Skeletal muscle satellite cell (primary cell): Measurements from ENCODE around the gene MBD3L2.
"Not testable (repeated sequence)": the region's sequence is repeated elsewhere in the genome, so short reads cannot be mapped to it uniquely, and the experiment has no call there.

ENCODE experiments used
- H3K27me3 ChIP-seq: 2 replicates; pipeline ENCODE4 v1.7.0; 2013; ENCODE audit warnings: low read length; ENCODE audit not compliant: control insufficient read depth, insufficient read depth
- H3K36me3 ChIP-seq: 2 replicates; pipeline ENCODE4 v1.7.0; 2013; ENCODE audit warnings: mild to moderate bottlenecking, control low read depth, low read length; ENCODE audit not compliant: insufficient read depth
- H3K4me1 ChIP-seq: 2 replicates; pipeline ENCODE4 v1.7.0; 2013; ENCODE audit warnings: low read length; ENCODE audit not compliant: control insufficient read depth, insufficient read depth
- H3K4me2 ChIP-seq: 2 replicates; pipeline ENCODE4 v1.7.0; 2013; ENCODE audit warnings: mild to moderate bottlenecking, low read length
- H3K4me3 ChIP-seq: 2 replicates; pipeline ENCODE4 v1.7.0; 2013; ENCODE audit warnings: low read length
- H3K9ac ChIP-seq: 2 replicates; pipeline ENCODE4 v1.7.0; 2013; ENCODE audit warnings: mild to moderate bottlenecking, low read depth, low read length, moderate library complexity
- H3K9me3 ChIP-seq: replicated peaks from 2 replicates; pipeline ENCODE4 v1.7.0; 2013; ENCODE audit warnings: mild to moderate bottlenecking, control low read depth, low read length

MBD3L2 gene

DNA sequence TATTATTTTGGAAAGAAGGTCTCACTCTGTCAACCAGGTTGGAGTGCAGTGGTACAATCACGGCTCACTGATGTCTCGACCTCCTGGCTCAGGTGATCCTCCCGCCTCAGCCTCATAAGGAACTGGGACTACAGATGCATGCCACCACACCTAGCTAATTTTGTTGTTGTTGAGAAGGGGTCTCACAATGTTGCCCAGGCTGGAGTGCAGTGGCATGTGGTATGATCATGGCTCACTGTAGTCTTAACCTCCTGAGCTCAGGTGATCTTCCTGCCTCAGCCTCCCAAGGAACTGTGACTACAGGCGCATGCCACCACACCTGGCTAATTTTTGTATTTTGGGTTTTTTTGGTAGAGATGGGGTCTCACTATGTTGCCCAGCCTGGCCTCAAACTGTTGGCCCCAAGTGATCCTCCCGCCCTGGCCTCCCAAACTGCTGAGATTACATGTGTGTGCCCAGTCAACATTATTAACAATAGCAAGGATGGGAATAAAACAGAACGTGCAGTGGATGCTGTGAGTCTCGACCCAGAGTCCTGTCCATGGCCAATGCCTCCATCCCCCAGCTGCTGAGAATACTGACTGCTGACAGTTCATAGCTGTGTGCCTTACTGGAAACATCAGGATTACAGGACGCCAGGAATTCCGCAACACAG, 14.8 kb downstream of the MBD3L2 start:
- Histone ChIP-seq H3K4me2 (no peak overlapping the region), H3K4me3 (no peak overlapping the region), H3K9ac (no peak overlapping the region), H3K4me1 (no peaks in the 10 kb centered on the region), H3K9me3 (no peaks in the 10 kb centered on the region), H3K36me3 (no peaks in the 10 kb centered on the region), H3K27me3 (no peaks in the 10 kb centered on the region)

DNA sequence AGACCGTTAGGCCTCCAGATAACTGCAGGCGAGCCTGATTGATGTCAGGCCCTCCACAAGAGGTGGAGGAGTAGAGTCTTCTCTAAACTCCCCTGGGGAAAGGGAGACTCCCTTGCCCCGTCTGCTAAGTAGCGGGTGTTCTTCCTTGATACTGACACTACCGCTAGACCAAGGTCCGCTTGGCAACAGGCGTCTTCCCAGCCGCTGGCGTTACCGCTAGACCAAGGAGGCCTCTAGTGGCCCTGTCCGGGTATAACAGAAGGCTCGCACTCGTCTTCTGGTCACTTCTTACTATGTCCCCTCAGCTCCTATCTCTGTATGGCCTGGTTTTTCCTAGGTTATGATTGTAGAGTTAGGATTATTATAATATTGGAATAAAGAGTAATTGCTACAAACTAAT, 18.0 kb downstream of the MBD3L2 start:
- not testable (repeated sequence) for H3K4me1 ChIP-seq, H3K36me3 ChIP-seq

DNA sequence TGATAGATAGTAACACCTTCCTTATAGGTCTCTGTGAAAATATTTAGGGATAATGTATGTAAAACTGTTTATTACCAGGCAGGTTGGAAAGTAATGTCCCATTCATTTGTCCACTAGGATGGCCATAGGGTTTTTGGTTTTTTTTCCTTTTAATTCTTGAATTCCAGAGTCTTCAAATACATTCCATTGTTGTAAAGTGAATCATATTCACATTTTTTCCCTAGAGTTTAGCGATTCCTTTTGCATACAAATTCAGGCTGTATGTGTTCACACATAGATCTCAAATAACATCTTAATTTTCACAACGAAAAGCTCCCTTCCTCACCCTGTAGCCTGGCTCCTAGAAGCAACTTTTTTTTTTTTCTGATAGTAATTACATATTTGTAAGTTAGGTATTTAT, 18.6 kb downstream of the MBD3L2 start:
- Histone ChIP-seq H3K4me2 (no peak overlapping the region), H3K4me3 (no peak overlapping the region), H3K9me3 (no peaks in the 10 kb centered on the region), H3K4me1 (peaks cover 5% of the 10 kb centered on the region), H3K9ac (no peak overlapping the region), H3K36me3 (peaks cover 15% of the 10 kb centered on the region), H3K27me3 (no peaks in the 10 kb centered on the region)

More for the DNA sequence above, 18.0 kb downstream of the MBD3L2 start:
- H3K4me2 ChIP-seq, H3K9me3 ChIP-seq, H3K9ac ChIP-seq, H3K27me3 ChIP-seq, H3K4me3 ChIP-seq: not testable (repeated sequence)

GRCh38 chr19:7068599-7068998, 19.5 kb downstream of the MBD3L2 start:
- Histone ChIP-seq H3K9ac (no peak overlapping the region), H3K4me2 (peak overlapping the region; percentile 65), H3K9me3 (no peaks in the 10 kb centered on the region), H3K27me3 (no peaks in the 10 kb centered on the region), H3K36me3 (peaks cover 20% of the 10 kb centered on the region), H3K4me3 (peak overlapping the region; percentile 59), H3K4me1 (peaks cover 5% of the 10 kb centered on the region)

DNA sequence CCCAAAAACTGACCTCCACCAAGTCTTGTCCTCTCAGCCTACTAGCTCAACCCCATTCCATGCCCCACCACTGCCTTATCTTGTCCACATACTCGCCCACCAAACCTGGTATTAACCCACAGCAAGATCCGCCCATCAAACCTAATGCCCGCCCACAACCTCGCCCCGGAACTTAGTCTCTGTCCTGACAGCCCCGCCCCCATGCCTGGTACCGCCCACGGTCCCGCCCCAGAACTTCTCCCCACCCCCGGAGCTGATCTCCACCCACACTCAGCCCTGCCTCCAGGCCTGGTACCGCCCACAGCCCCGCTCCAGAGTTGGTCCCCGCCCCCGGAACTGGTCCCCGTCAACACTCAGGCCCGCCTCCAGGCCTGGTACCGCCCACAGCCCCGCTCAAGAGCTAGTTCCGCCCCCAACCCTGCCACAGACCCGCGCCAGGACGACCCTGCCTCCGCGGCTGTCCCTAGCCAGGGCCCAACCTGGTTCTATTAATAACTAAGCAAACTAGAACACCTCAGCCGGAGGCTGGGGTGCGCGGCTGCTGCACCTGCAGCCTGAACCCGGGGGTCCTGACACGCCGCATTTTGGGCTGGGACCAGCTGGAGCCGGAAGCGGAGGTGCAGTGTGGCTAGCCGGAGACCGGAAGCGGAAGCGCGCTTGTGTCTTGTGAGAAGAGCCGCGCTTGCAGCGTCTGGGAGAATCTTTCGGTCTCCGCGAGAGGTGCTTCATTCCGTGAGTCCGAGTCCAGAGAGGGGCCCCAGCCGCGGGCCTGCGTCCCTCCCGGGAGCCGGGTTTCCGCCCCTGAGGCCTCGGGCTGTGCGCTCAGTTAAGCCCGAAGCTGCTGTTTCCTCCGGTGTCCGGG, 20.2 kb downstream of the MBD3L2 start, which contains the start of gene ZNF557:
TSS of gene ZNF557 (plus strand) at position 662 of the 862 bp plus-strand sequence. CDS start 5,372 bp downstream, outside the sequence.
- Histone ChIP-seq H3K9me3 (no peaks in the 10 kb centered on the region), H3K4me2 (peak within 1 kb of the TSS; percentile 87), H3K4me3 (peak within 1 kb of the TSS; percentile 92), H3K27me3 (no peaks in the 10 kb centered on the region), H3K4me1 (peaks cover 5% of the 10 kb centered on the region), H3K36me3 (peaks cover 26% of the 10 kb centered on the region), H3K9ac (peak within 1 kb of the TSS; percentile 95)

GRCh38 chr19:7069904-7070226, 20.7 kb downstream of the MBD3L2 start:
- Histone ChIP-seq H3K36me3 (peaks cover 31% of the 10 kb centered on the region), H3K4me2 (peak overlapping the region; percentile 87), H3K9ac (peak overlapping the region; percentile 95), H3K4me1 (peaks cover 5% of the 10 kb centered on the region), H3K4me3 (peak overlapping the region; percentile 92), H3K27me3 (no peaks in the 10 kb centered on the region), H3K9me3 (no peaks in the 10 kb centered on the region)

- H3K4me2 ChIP-seq: no peak overlapping the region
- H3K4me1 ChIP-seq: peaks cover 5% of the 10 kb centered on the region
- no peaks in the 10 kb centered on the region for H3K27me3 ChIP-seq
- H3K9me3 ChIP-seq: peaks cover 13% of the 10 kb centered on the region
- H3K4me3 ChIP-seq: no peak overlapping the region
- no peak overlapping the region for H3K9ac ChIP-seq
- peaks cover 56% of the 10 kb centered on the region for H3K36me3 ChIP-seq
Observed at GRCh38 chr19:7072541-7072940, 23.4 kb downstream of the MBD3L2 start.

GRCh38 chr19:7074705-7075282, 25.7 kb downstream of the MBD3L2 start:
- no peaks in the 10 kb centered on the region for H3K27me3 ChIP-seq
- peaks cover 5% of the 10 kb centered on the region for H3K4me1 ChIP-seq
- H3K4me3 ChIP-seq: no peak overlapping the region
- no peak overlapping the region for H3K4me2 ChIP-seq
- H3K9ac ChIP-seq: no peak overlapping the region
- H3K36me3 ChIP-seq: peaks cover 77% of the 10 kb centered on the region
- peaks cover 28% of the 10 kb centered on the region for H3K9me3 ChIP-seq

- no peak overlapping the region for H3K9ac ChIP-seq
- H3K4me3 ChIP-seq: no peak overlapping the region
- peaks cover 85% of the 10 kb centered on the region for H3K36me3 ChIP-seq
- H3K9me3 ChIP-seq: peaks cover 39% of the 10 kb centered on the region
- H3K4me2 ChIP-seq: no peak overlapping the region
- H3K27me3 ChIP-seq: no peaks in the 10 kb centered on the region
- H3K4me1 ChIP-seq: no peaks in the 10 kb centered on the region
Observed at GRCh38 chr19:7076151-7076550, 27.0 kb downstream of the MBD3L2 start.

GRCh38 chr19:7078008-7078407, 28.9 kb downstream of the MBD3L2 start:
- Histone ChIP-seq H3K36me3 (peaks cover 92% of the 10 kb centered on the region), H3K9me3 (peaks cover 56% of the 10 kb centered on the region), H3K4me2 (no peak overlapping the region), H3K9ac (no peak overlapping the region), H3K4me1 (no peaks in the 10 kb centered on the region), H3K4me3 (no peak overlapping the region), H3K27me3 (no peaks in the 10 kb centered on the region)

DNA sequence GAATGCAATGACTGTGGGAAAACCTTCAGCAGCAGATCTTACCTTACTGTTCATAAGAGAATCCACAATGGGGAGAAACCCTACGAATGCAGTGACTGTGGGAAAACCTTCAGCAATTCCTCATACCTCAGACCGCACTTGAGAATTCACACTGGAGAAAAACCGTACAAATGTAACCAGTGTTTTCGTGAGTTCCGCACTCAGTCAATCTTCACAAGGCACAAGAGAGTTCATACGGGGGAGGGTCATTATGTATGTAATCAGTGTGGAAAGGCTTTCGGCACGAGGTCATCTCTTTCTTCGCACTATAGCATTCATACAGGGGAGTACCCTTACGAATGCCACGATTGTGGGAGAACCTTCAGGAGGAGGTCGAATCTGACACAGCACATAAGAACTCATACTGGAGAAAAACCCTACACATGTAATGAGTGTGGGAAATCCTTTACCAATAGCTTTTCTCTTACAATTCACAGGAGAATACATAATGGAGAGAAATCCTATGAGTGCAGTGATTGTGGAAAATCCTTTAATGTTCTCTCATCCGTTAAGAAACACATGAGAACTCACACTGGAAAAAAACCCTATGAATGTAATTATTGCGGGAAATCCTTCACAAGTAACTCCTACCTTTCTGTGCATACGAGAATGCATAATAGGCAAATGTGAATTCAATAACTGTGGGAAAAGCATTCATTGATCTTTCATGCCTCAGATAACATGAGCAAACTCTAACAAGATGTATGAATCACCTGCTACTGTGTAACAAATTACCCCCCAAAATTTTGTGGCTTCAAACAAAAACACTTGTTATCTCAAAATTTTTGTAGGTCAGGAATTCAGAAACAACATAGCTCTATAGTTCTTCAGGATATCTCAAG, 34.2 kb downstream of the MBD3L2 start:
- Histone ChIP-seq H3K27me3 (no peaks in the 10 kb centered on the region), H3K9me3 (peaks cover 77% of the 10 kb centered on the region), H3K4me3 (peak overlapping the region; percentile 17), H3K4me2 (no peak overlapping the region), H3K4me1 (no peaks in the 10 kb centered on the region), H3K36me3 (peaks cover 77% of the 10 kb centered on the region), H3K9ac (no peak overlapping the region)
